A549 (cell line): Measurements from ENCODE around the gene PRXL2B. TPM values are rescaled to one million over a fixed set of nuclear protein-coding genes. Genes with fewer than 3 reads are reported as not detected.

Experiments
- ATAC-seq, 2 experiments: fragments of 200-7000 bp in 1 of 2; fragments of >200 bp in 1 of 2; cut with Nextera tagmentation in 1 of 2; cut with Tn5 transposase in 1 of 2; 3 replicates each; pipeline versions ENCODE4 v1.8.0 to v1.9.1; 2018 to 2020; ENCODE audit warnings: mild to moderate bottlenecking in 1 of 2, moderate library complexity in 1 of 2
- CTCF ChIA-PET: fragments of 300-600 bp; sonication (Branson Sonifier 250); formaldehyde crosslinking; extraction: SDS; loops from one replicate; lab custom pipeline; 2021; ENCODE audit warnings: antibody characterized with exemption, inconsistent platforms; lab: Yijun Ruan, JAX
- POLR2A ChIA-PET: fragments of 350-600 bp; formaldehyde crosslinking; extraction: SDS; loops from one replicate; lab custom pipeline; 2021; ENCODE audit warnings: antibody characterized with exemption, inconsistent platforms; lab: Yijun Ruan, JAX
- DNase-seq, 2 experiments: peaks; one replicate each; pipeline versions ENCODE4 v3.0.0 to v3.0.0-alpha.2; 2011 to 2016; ENCODE audit warnings: low read depth in 1 of 2, low spot score in 1 of 2
- FAIRE-seq: peaks from 2 replicates; lab custom pipeline; 2011; peaks lifted over from hg19 to GRCh38; lab: Jason Lieb, UNC
- H3K27ac ChIP-seq, 2 experiments: fragments of >200 bp; sonication (Bioruptor Twin); formaldehyde crosslinking; 3 replicates each; pipeline ENCODE4 v1.5.1; 2016 to 2017
- H3K4me1 ChIP-seq: fragments of >200 bp; sonication (Bioruptor Twin); formaldehyde crosslinking; 3 replicates; pipeline ENCODE4 v1.6.1; 2016
- H3K4me2 ChIP-seq: fragments of >200 bp; sonication (Bioruptor Twin); formaldehyde crosslinking; 3 replicates; pipeline ENCODE4 v1.6.1; 2016
- H3K4me3 ChIP-seq: fragments of >200 bp; sonication (Bioruptor Twin); formaldehyde crosslinking; 3 replicates; pipeline ENCODE4 v1.5.1; 2016
- H3K9me3 ChIP-seq: fragments of >200 bp; sonication (Bioruptor Twin); formaldehyde crosslinking; 3 replicates; pipeline ENCODE4 v1.6.1; 2016
- CHD2 ChIP-seq: fragments of 150-350 bp; IDR thresholded peaks from 2 replicates; pipeline ENCODE4 v1.6.1; 2014; ENCODE audit warnings: low read length; ENCODE audit not compliant: partially characterized antibody
- EHF ChIP-seq: fragments of 250-450 bp; sonication (Bioruptor Pico); IDR thresholded peaks from 2 replicates; pipeline ENCODE4 v1.5.0; 2020; ENCODE audit warnings: mild to moderate bottlenecking
- EP300 ChIP-seq, 2 experiments: fragments of >200 bp; sonication (Bioruptor Twin); formaldehyde crosslinking; IDR thresholded peaks; 2 replicates in 1 of 2; 3 replicates in 1 of 2; pipeline ENCODE4 v1.6.1; 2016 to 2017
- ESRRA ChIP-seq: fragments of 150-350 bp; IDR thresholded peaks from 2 replicates; pipeline ENCODE4 v1.6.1; 2014; ENCODE audit warnings: mild to moderate bottlenecking, low read length, borderline replicate concordance
- GATA3 ChIP-seq: IDR thresholded peaks from 2 replicates; pipeline ENCODE4 v1.6.1; 2012; ENCODE audit warnings: borderline replicate concordance
- HOXB5 ChIP-seq: fragments of 250-450 bp; sonication (Bioruptor Pico); IDR thresholded peaks from 2 replicates; pipeline ENCODE4 v1.5.0; 2020; ENCODE audit warnings: mild to moderate bottlenecking, moderate library complexity
- JUN ChIP-seq, 2 experiments: fragments of >200 bp; sonication (Bioruptor Twin); formaldehyde crosslinking; IDR thresholded peaks; 2 replicates in 1 of 2; 3 replicates in 1 of 2; pipeline ENCODE4 v1.6.1; 2016 to 2017
- PHF8 ChIP-seq: fragments of 200-600 bp; sonication (generic); IDR thresholded peaks from 2 replicates; pipeline ENCODE4 v1.6.1; 2016; ENCODE audit warnings: low read depth, mild to moderate bottlenecking, antibody characterized with exemption, moderate library complexity, borderline replicate concordance
- SREBF2 ChIP-seq: fragments of 450-650 bp; IDR thresholded peaks from 2 replicates; pipeline ENCODE4 v1.6.1; 2014; ENCODE audit warnings: mild to moderate bottlenecking, moderate library complexity
- TFCP2L1 ChIP-seq: fragments of 250-450 bp; sonication (Bioruptor Pico); IDR thresholded peaks from 2 replicates; pipeline ENCODE4 v1.5.0; 2021; ENCODE audit warnings: mild to moderate bottlenecking
- ZSCAN20 ChIP-seq: fragments of 250-450 bp; sonication (Bioruptor Pico); IDR thresholded peaks from 2 replicates; pipeline ENCODE4 v1.8.0; 2022; ENCODE audit warnings: mild to moderate bottlenecking, moderate library complexity
- WGBS: methylation state at CpG from one replicate; pipeline ENCODE4 v1.1.6; 2017; ENCODE audit errors: missing lambda C conversion rate; 5-methylcytosine and 5-hydroxymethylcytosine counted together
- polyA plus RNA-seq, 4 experiments: library from polyadenylated mRNA; depleted of rRNA in 3 of 4; stranded (reverse); fragments of >200 nt; fragmentation: RNase III in 1 of 4; extraction: RNeasy Plus Mini Kit Qiagen cat#74134 plus additional on column Dnase treatment in 1 of 4; gene quantifications; 2 replicates in 3 of 4; 3 replicates in 1 of 4; pipeline ENCODE4 v1.2.3, GENCODE V29; 2011 to 2017
- TF ChIP-seq, protein P1 (sequence below): fragments of >200 bp; sonication (Bioruptor Twin); formaldehyde crosslinking; IDR thresholded peaks from 3 replicates; pipeline ENCODE4 v1.5.1; 2016
- TF ChIP-seq, protein P2 (sequence below): fragments of 250-450 bp; sonication (Bioruptor Pico); IDR thresholded peaks from 2 replicates; pipeline ENCODE4 v1.5.0; 2020; ENCODE audit warnings: low read depth, mild to moderate bottlenecking, moderate library complexity

PRXL2B gene
- polyA plus RNA-seq, 2 of the 4 experiments (the other 2 are of a cell fraction), result 4.4 to 16.4 TPM

GRCh38 chr1:2593251-2593878, 6.8 kb downstream of the PRXL2B start (continued):
- TF ChIP-seq, protein P1, sequence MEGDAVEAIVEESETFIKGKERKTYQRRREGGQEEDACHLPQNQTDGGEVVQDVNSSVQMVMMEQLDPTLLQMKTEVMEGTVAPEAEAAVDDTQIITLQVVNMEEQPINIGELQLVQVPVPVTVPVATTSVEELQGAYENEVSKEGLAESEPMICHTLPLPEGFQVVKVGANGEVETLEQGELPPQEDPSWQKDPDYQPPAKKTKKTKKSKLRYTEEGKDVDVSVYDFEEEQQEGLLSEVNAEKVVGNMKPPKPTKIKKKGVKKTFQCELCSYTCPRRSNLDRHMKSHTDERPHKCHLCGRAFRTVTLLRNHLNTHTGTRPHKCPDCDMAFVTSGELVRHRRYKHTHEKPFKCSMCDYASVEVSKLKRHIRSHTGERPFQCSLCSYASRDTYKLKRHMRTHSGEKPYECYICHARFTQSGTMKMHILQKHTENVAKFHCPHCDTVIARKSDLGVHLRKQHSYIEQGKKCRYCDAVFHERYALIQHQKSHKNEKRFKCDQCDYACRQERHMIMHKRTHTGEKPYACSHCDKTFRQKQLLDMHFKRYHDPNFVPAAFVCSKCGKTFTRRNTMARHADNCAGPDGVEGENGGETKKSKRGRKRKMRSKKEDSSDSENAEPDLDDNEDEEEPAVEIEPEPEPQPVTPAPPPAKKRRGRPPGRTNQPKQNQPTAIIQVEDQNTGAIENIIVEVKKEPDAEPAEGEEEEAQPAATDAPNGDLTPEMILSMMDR, result no peak
- no peak for TF ChIP-seq TFCP2L1

GRCh38 chr1:2594001-2594640, 7.5 kb downstream of the PRXL2B start:
- Histone ChIP-seq H3K9me3 (no peaks in the 10 kb centered on the region), H3K4me2 (no peak overlapping the region), H3K4me1 (no peaks in the 10 kb centered on the region), H3K27ac (no peak overlapping the region), H3K4me3 (no peak overlapping the region)
- ATAC-seq, result no peak
- no peak for DNase-seq
- POLR2A ChIA-PET, result no interaction called here
- TF ChIP-seq PHF8 (no peak), EHF (CRISPR knock-in tag) (no peak), EP300 (IDR thresholded peaks at IDR 0.05) (no peak), GATA3 (no peak), ZSCAN20 (CRISPR knock-in tag) (no peak), ESRRA (no peak)
- TF ChIP-seq, protein P2, sequence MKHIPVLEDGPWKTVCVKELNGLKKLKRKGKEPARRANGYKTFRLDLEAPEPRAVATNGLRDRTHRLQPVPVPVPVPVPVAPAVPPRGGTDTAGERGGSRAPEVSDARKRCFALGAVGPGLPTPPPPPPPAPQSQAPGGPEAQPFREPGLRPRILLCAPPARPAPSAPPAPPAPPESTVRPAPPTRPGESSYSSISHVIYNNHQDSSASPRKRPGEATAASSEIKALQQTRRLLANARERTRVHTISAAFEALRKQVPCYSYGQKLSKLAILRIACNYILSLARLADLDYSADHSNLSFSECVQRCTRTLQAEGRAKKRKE, result no peak
- no peak for FAIRE-seq
- CTCF ChIA-PET, result no interaction called here
- 63% methylated on average over 7 of the region's 20 CpGs for WGBS

- H3K4me2 ChIP-seq, result no peak overlapping the region
- CTCF ChIA-PET, result no interaction called here
- POLR2A ChIA-PET, result no interaction called here
- H3K9me3 ChIP-seq, result no peaks in the 10 kb centered on the region
- DNase-seq (no peak), ATAC-seq (no peak), FAIRE-seq (no peak)
- WGBS, result 64% methylated on average over 7 of the region's 17 CpGs
- no peak overlapping the region for H3K4me3 ChIP-seq
- no peak overlapping the region for H3K27ac ChIP-seq
- no peaks in the 10 kb centered on the region for H3K4me1 ChIP-seq
- no peak for TF ChIP-seq CHD2
- TF ChIP-seq SREBF2, result no peak
- no peak for TF ChIP-seq HOXB5 (CRISPR knock-in tag)
Observed at GRCh38 chr1:2594641-2595131, 8.1 kb downstream of the PRXL2B start.

DNA sequence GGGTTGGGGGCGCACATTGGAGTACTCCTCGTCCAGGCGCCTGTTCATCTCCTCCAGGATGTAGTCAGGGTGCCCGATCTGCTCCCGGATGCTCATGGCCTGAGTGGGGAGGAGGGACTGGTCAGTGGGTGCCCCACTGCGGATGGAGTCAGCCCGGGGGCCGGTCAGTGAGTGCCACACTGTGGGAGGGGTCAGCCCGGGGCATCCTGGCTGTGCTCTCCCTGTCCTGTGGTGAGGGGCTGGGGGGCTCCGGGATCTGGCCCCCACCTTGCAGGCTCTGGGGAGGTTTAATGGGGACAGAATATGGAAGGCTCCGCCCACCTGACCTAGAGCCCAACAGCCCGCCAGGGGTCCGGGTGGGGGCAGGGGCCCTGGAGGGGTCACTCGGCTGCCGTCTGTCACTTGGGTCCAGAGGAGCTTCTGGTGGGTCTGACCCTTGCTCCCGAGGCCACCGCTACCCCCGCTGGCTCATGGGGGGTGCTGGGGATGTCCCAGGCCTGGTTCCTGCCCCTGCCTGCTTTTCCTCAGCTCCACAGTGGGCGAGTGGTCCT, 8.8 kb downstream of the PRXL2B start:
- Histone ChIP-seq H3K27ac (no peak overlapping the region), H3K9me3 (no peaks in the 10 kb centered on the region), H3K4me2 (no peak overlapping the region), H3K4me1 (no peaks in the 10 kb centered on the region), H3K4me3 (no peak overlapping the region)
- no peak for ATAC-seq
- DNase-seq, result no peak
- TF ChIP-seq JUN (IDR thresholded peaks at IDR 0.05), result no peak
- CTCF ChIA-PET, result no interaction called here
- POLR2A ChIA-PET, result no interaction called here
- FAIRE-seq, result no peak
- WGBS, result 40% methylated on average over 7 of the region's 19 CpGs
